ENCODE measurements around the gene COL5A1.

Gene COL5A1

GRCh38 chr9:134730011-134730760 lies 88.6 kb downstream of the COL5A1 start:
- DNase-seq, result no peak

- DNase-seq, result no peak
Observed at GRCh38 chr9:134730761-134731496, 89.3 kb downstream of the COL5A1 start.

- no peak for DNase-seq
Observed at GRCh38 chr9:134731497-134732391, 90.1 kb downstream of the COL5A1 start.

- no peak for DNase-seq
Observed at GRCh38 chr9:134732392-134733110, 90.9 kb downstream of the COL5A1 start.

GRCh38 chr9:134733480-134734232 lies 92.1 kb downstream of the COL5A1 start:
- no peak for DNase-seq

GRCh38 chr9:134734270-134734669 lies 92.7 kb downstream of the COL5A1 start:
- DNase-seq, result no peak

GRCh38 chr9:134735441-134736175 lies 94.0 kb downstream of the COL5A1 start:
- no peak for DNase-seq

GRCh38 chr9:134736791-134737497 lies 95.3 kb downstream of the COL5A1 start:
- no peak for DNase-seq

GRCh38 chr9:134737842-134738580 lies 96.4 kb downstream of the COL5A1 start:
- DNase-seq, result no peak

- no peak for DNase-seq
Observed at GRCh38 chr9:134738869-134739659, 97.5 kb downstream of the COL5A1 start.

GRCh38 chr9:134739660-134739968 lies 98.0 kb downstream of the COL5A1 start:
- no peak for DNase-seq

GRCh38 chr9:134740071-134740470 lies 98.5 kb downstream of the COL5A1 start:
- DNase-seq, result no peak

GRCh38 chr9:134741846-134742245 lies 100.2 kb downstream of the COL5A1 start:
- no peak for DNase-seq

GRCh38 chr9:134742822-134743535 lies 101.4 kb downstream of the COL5A1 start:
- no peak for DNase-seq

- no peak for DNase-seq
Observed at GRCh38 chr9:134743853-134744252, 102.2 kb downstream of the COL5A1 start.

GRCh38 chr9:134744385-134745295 lies 103.0 kb downstream of the COL5A1 start:
- DNase-seq, result no peak

- DNase-seq, result no peak
Observed at GRCh38 chr9:134747951-134748489, 106.4 kb downstream of the COL5A1 start.

Measured in NCI-H510A treated with DMSO at 0.1 percent for 48 hours (cell line).